GM12872 (cell line): ENCODE measurements around the gene PPP3CA.

Source experiments
- TF ChIP-seq, protein P1 (sequence below): IDR thresholded peaks from 3 replicates; pipeline ENCODE4 v1.5.1; 2011; ENCODE audit warnings: low read depth, mild to moderate bottlenecking, low read length, moderate library complexity; ENCODE audit not compliant: insufficient read depth

The PPP3CA gene

GRCh38 chr4:101123231-101123630, 224.1 kb downstream of the PPP3CA start:
- TF ChIP-seq, protein P1, sequence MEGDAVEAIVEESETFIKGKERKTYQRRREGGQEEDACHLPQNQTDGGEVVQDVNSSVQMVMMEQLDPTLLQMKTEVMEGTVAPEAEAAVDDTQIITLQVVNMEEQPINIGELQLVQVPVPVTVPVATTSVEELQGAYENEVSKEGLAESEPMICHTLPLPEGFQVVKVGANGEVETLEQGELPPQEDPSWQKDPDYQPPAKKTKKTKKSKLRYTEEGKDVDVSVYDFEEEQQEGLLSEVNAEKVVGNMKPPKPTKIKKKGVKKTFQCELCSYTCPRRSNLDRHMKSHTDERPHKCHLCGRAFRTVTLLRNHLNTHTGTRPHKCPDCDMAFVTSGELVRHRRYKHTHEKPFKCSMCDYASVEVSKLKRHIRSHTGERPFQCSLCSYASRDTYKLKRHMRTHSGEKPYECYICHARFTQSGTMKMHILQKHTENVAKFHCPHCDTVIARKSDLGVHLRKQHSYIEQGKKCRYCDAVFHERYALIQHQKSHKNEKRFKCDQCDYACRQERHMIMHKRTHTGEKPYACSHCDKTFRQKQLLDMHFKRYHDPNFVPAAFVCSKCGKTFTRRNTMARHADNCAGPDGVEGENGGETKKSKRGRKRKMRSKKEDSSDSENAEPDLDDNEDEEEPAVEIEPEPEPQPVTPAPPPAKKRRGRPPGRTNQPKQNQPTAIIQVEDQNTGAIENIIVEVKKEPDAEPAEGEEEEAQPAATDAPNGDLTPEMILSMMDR, result no peak

DNA sequence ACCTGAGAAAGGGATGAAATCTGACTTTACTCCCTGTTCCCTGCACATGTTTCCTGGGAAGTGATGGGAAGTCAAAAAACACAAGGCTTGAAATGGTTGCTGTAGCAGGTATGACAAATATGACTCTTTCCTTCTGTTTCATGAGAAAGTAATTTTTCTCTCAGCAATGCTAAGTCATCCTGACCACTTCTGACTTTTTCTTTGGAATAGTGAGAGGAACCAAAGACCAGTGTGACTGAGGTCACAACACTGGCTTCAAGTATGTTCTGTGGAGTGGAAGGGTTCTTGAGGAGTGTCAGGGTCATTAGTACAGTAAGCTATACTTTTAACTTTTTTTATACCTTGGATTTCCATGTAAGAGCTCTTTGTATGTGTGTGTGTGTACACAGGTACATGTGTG, 225.3 kb downstream of the PPP3CA start:
- TF ChIP-seq, protein P1, result no peak

DNA sequence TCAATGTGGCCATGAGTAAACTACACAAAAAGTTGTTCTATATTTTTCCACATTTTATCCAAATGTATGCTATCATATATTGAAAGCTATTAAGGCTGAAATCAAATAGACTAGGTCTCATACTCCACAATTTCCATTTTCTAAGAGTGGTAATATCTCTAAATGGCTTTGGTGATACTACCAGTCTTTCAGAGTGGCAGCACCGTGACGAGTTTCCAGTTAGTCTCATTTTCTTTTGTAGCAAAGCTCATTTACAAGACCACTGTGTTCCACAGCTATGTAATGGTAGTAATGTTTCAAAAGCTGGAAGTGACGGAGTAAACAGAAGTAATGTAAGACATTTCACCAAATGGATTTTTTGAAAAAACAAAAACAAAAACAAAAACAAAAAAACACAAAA, 228.2 kb downstream of the PPP3CA start:
- TF ChIP-seq, protein P1, result no peak

DNA sequence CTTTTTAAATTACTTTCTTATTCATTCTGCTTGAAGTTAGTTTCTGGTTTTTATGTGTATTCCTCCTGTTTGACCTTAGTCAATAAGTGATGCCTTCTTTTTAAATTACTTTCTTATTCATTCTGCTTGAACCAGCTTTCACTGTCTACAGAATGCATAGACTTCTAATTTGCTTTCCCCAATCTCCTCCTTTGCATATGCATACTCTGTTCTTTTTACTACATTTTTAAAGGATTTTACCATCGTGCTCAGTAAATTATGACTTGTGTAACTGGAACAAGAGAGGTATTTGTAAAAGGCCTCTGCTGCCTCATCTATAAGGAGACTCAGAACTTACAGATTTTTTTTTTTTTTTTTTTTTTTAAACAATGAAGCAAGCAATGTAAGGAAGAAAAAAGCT, 228.7 kb downstream of the PPP3CA start:
- TF ChIP-seq, protein P1, result no peak

DNA sequence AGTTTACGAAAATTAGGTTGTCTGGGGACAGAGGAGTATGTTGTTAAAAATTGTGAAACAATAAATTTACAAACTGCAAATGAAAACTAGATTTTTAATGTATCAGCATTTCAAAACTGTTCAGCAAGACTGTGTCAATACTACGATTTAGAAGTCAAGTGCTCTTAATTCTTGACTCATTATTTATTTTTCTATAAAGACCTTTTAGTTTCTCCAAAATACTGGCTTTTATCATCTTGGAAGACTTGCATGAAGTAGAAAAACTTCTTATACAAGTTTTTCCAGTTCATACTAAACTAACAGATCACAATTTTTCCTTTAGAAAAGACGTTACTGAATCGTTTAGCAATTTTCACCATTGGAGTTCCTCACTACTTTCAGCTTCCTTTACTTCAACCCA, 231.4 kb downstream of the PPP3CA start:
- TF ChIP-seq, protein P1, result no peak

DNA sequence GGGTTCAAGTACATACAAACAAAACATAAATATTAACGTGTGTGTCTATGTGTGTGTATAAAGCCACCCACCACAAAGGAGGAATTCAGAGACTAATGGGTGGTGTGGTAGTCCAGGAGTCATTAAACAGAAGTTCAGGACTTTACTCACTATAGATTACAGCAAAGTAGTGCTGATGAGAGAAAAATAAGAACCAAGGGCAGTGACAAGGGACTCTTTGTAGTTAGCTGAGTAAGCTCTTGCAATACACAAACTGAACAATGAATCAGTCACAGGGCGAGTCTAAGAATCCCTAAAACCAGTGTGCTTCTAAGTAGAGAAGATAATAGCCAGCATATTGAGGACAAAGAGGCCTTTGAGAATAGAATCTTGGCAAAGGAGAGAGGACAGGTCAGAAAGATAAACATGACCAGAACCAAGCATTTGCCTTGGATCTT, 232.4 kb downstream of the PPP3CA start:
- TF ChIP-seq, protein P1, result no peak

- TF ChIP-seq, protein P1, result no peak
These were observed 242.8 kb downstream of the PPP3CA start for GRCh38 chr4:101104312-101105052.
